ENCODE measurements around the gene PRDM16.

- TF ChIP-seq CTCF (CRISPR knock-in tag; IDR thresholded peaks at IDR 0.05), result no peak
- TF ChIP-seq TEAD2 (CRISPR knock-in tag; IDR thresholded peaks at IDR 0.05), result no peak
- no peak for TF ChIP-seq GABPA (IDR thresholded peaks at IDR 0.05; ENCODE audit: low read depth, low read length)
- TF ChIP-seq GABPA (CRISPR knock-in tag; IDR thresholded peaks at IDR 0.05; ENCODE audit: low read depth), result no peak
- TF ChIP-seq BHLHE40 (IDR thresholded peaks at IDR 0.05; ENCODE audit: low read length), result no peak
- no peak for TF ChIP-seq ZNF317 (CRISPR knock-in tag; IDR thresholded peaks at IDR 0.05)
- TF ChIP-seq MXI1 (IDR thresholded peaks at IDR 0.05; ENCODE audit: borderline replicate concordance, low read depth, low read length), result no peak
Observed at GRCh38 chr1:3336641-3337630, 267.9 kb downstream of the PRDM16 start.
